ENCODE results near the gene TBRG4.

TBRG4 gene

DNA sequence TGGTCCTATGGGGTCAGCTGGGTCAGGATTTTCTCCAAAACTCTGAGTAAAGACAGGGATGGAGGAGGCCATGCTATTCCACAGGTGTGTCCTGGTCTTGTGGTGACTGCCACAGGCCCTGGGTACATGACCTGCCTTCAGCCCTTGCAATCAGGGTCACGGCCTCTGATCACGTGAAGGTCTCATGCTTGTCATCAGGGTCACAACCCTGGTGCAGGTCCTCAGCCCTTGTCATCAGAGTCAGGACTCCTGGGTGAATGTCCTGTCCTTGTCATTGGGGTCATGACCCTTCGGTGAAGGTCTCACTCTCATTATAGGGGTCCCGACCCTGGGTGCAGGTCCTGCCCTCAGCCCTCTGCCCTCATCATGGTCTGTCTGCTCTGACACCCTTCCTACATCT lies 21.9 kb upstream of the TBRG4 start:
- TF ChIP-seq, protein P1, sequence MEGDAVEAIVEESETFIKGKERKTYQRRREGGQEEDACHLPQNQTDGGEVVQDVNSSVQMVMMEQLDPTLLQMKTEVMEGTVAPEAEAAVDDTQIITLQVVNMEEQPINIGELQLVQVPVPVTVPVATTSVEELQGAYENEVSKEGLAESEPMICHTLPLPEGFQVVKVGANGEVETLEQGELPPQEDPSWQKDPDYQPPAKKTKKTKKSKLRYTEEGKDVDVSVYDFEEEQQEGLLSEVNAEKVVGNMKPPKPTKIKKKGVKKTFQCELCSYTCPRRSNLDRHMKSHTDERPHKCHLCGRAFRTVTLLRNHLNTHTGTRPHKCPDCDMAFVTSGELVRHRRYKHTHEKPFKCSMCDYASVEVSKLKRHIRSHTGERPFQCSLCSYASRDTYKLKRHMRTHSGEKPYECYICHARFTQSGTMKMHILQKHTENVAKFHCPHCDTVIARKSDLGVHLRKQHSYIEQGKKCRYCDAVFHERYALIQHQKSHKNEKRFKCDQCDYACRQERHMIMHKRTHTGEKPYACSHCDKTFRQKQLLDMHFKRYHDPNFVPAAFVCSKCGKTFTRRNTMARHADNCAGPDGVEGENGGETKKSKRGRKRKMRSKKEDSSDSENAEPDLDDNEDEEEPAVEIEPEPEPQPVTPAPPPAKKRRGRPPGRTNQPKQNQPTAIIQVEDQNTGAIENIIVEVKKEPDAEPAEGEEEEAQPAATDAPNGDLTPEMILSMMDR (conservative IDR thresholded peaks at IDR 0.05; ENCODE audit: low read depth, low read length) = no peak
- H3K4me3 ChIP-seq (ENCODE audit: low read length) = no peak overlapping the region
- no peak for DNase-seq (ENCODE audit: low read depth)

DNA sequence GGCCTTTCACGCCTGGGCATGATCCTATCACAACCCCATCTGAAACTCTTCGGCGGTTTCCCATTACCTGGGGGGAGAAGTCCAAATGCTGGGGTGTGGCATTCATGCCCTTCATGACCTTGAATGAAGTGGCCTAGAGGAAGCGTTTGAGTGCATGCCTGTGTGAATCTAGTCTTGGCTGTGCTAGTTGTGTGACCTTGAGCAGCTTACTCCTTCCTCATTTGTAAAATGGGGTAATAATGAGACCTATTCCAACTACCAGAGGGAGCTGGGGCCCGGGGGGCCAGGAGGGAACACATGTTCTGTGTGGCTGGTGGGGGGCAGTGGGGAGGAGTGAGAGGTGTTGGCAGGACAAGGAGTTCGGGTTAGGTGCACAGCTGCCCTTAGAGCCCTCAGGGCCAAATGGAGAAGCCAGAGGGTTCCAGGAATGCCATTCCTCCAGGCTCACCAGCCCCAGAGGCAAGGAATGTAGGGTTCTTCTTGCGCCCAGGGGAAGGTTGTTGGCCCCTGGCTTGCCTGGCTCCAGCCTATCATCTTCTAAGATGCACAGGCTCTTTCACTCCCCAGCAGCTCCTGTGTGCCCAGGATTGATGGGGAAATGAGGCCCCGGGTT lies 21.3 kb upstream of the TBRG4 start:
- TF ChIP-seq, protein P1 (conservative IDR thresholded peaks at IDR 0.05; ENCODE audit: low read depth, low read length) = no peak
- DNase-seq (ENCODE audit: low read depth) = no peak
- H3K4me3 ChIP-seq (ENCODE audit: low read length) = no peak overlapping the region

DNA sequence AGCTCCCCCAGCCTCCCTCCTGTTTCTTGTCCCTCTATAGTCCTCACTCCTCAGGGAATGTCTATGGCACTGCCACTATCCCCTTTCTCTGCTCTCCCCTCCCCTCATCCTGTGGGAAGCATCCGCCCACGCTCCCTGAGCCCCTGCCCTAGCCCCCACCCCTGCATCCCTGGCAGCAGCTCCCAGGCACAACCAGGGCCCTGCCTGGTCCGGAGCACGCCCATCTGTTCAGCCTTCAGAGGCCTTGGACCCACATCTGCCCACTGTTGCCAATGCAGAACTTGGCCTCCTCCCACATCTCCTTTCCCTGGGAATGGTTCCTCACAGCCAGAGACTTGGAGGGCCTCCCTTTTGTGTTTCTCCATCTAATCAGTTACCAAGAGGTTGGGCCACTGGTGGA lies 20.4 kb upstream of the TBRG4 start:
- TF ChIP-seq, protein P1 (conservative IDR thresholded peaks at IDR 0.05; ENCODE audit: low read depth, low read length) = no peak
- no peak for DNase-seq (ENCODE audit: low read depth)
- H3K4me3 ChIP-seq (ENCODE audit: low read length) = no peak overlapping the region

DNA sequence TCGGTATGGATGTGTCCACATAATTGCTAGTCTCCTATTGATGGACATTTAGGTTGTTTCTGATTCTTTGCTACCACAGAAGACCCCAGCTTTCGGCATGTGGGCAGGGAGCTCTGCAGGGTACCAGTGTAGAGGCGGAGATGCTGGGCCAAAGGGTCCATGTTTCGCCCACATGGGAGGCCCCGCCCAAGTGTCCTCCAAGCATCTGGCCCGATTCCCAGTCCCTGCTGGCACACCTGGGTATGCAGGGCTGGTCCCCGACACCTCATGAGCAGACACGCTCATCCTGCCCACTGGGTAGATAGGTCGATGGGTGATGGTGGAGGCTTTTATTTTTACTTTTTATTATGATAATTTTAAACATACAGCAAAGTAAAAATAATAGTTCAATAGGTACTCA lies 19.4 kb upstream of the TBRG4 start:
- TF ChIP-seq, protein P1 (conservative IDR thresholded peaks at IDR 0.05; ENCODE audit: low read depth, low read length) = no peak
- H3K4me3 ChIP-seq (ENCODE audit: low read length) = no peak overlapping the region
- DNase-seq (ENCODE audit: low read depth) = no peak

GRCh38 chr7:45129906-45130305 lies 18.4 kb upstream of the TBRG4 start:
- no peak for DNase-seq (ENCODE audit: low read depth)
- no peak overlapping the region for H3K4me3 ChIP-seq (ENCODE audit: low read length)
- TF ChIP-seq, protein P1 (conservative IDR thresholded peaks at IDR 0.05; ENCODE audit: low read depth, low read length) = no peak

GRCh38 chr7:45129181-45129800 lies 17.8 kb upstream of the TBRG4 start:
- TF ChIP-seq, protein P1 (conservative IDR thresholded peaks at IDR 0.05; ENCODE audit: low read depth, low read length) = no peak
- H3K4me3 ChIP-seq (ENCODE audit: low read length) = no peak overlapping the region
- DNase-seq (ENCODE audit: low read depth) = no peak

- H3K4me3 ChIP-seq (ENCODE audit: low read length) = no peak overlapping the region
- TF ChIP-seq, protein P1 (conservative IDR thresholded peaks at IDR 0.05; ENCODE audit: low read depth, low read length) = no peak
- no peak for DNase-seq (ENCODE audit: low read depth)
Measured at GRCh38 chr7:45126920-45127319, 15.4 kb upstream of the TBRG4 start.
